NCI-H345 treated with DMSO at 0.1 percent for 48 hours (cell line): ENCODE data around the gene MED13L.

ENCODE experiments used
- DNase-seq: peaks from one replicate; lab custom pipeline; 2025; ENCODE audit not compliant: unreplicated experiment; lab: John Stamatoyannopoulos, UW

Gene MED13L

GRCh38 chr12:115953450-115953849 is 324.0 kb downstream of the MED13L start:
- DNase-seq, result no peak

- DNase-seq, result no peak
These were observed 324.5 kb downstream of the MED13L start for GRCh38 chr12:115953031-115953430.

GRCh38 chr12:115950959-115951358 is 326.5 kb downstream of the MED13L start:
- DNase-seq, result no peak

GRCh38 chr12:115949675-115950074 is 327.8 kb downstream of the MED13L start:
- no peak for DNase-seq

- no peak for DNase-seq
These were observed 329.8 kb downstream of the MED13L start for GRCh38 chr12:115947696-115948062.

- DNase-seq, result no peak
These were observed 330.4 kb downstream of the MED13L start for GRCh38 chr12:115946867-115947695.

- DNase-seq, result no peak
These were observed 331.4 kb downstream of the MED13L start for GRCh38 chr12:115946092-115946491.

- no peak for DNase-seq
These were observed 332.0 kb downstream of the MED13L start for GRCh38 chr12:115945491-115945885.

GRCh38 chr12:115944837-115945490 is 332.5 kb downstream of the MED13L start:
- no peak for DNase-seq

- no peak for DNase-seq
These were observed 333.1 kb downstream of the MED13L start for GRCh38 chr12:115944392-115944742.

- DNase-seq, result no peak
These were observed 333.7 kb downstream of the MED13L start for GRCh38 chr12:115943630-115944391.

- no peak for DNase-seq
These were observed 334.2 kb downstream of the MED13L start for GRCh38 chr12:115943310-115943629.

- no peak for DNase-seq
These were observed 335.1 kb downstream of the MED13L start for GRCh38 chr12:115942346-115942745.

- no peak for DNase-seq
These were observed 336.1 kb downstream of the MED13L start for GRCh38 chr12:115941362-115941761.

- DNase-seq, result no peak
These were observed 338.6 kb downstream of the MED13L start for GRCh38 chr12:115938794-115939377.

- DNase-seq, result no peak
These were observed 340.2 kb downstream of the MED13L start for GRCh38 chr12:115936997-115937916.

GRCh38 chr12:115934877-115935276 is 342.6 kb downstream of the MED13L start:
- DNase-seq, result no peak

- no peak for DNase-seq
These were observed 343.4 kb downstream of the MED13L start for GRCh38 chr12:115934046-115934445.

- DNase-seq, result no peak
These were observed 345.4 kb downstream of the MED13L start for GRCh38 chr12:115932066-115932465.

GRCh38 chr12:115930336-115930735 is 347.2 kb downstream of the MED13L start:
- DNase-seq, result no peak
